T-helper 9 cell (primary cell): ENCODE data around the gene PDZD4.

Source experiments
- DNase-seq: peaks from one replicate; pipeline ENCODE4 v3.0.0-alpha.2; 2020

The PDZD4 gene

DNA sequence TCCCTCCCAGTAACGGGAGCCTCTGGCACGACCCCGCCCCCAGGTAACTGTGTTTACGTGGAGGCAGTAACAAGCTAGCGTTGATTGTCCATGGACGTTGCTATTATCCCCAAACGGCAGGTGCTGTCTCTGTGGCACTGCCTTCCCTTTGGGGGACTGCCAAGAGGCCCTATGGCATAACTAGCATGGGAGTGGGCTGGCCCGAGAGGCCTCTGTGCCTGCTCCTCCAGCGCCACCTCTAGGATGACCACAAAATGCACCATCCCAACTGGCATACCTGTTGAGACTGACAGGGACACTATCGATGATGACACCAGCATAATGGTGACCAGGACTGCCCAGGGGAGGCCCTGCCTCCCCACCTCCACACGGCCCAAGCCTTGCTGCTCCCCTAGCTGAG lies 48.0 kb downstream of the PDZD4 start:
- no peak for DNase-seq

GRCh38 chrX:153781428-153782047 lies 48.8 kb downstream of the PDZD4 start:
- DNase-seq, result no peak

DNA sequence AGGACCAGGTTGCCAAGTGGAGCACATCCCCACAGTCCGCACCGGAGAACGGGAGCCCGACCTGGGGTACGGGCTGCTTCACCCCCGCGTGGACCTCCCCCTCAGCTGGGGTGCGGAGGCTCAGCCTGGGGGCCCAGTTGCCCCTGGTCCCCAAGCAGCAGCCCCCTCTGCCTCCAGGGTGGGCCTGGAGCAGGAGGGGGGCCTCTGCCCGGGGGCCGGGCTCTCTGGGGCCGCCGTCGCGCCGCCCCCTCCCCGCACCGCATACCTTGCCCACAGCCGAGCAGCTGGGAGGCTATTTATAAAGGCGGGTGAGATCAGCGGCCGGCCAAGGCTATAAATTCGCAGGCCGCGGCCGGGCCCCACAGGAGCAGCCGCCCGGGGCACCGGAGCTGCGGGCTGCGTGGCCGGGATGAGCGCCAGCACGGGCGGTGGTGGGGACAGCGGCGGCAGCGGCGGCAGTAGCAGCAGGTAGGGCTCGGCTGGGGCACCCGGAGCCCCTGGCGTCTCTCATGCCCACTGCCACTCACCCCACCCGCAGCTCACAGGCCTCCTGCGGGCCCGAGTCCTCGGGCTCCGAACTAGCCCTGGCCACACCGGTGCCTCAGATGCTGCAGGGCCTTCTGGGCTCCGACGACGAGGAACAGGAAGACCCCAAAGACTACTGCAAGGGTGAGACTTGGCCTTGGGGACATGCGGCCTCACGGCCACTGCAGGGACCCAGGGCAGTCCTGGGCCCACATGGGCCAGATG lies 49.5 kb downstream of the PDZD4 start, which contains the start of gene SRPK3:
TSS of gene SRPK3 (plus strand) at position 364 of the 750 bp plus-strand sequence. CDS start at position 410, 46 bp downstream.
- no peak for DNase-seq

GRCh38 chrX:153779891-153780677 lies 50.3 kb downstream of the PDZD4 start:
- no peak for DNase-seq

- no peak for DNase-seq
Measured at GRCh38 chrX:153778684-153779101, 51.7 kb downstream of the PDZD4 start.

DNA sequence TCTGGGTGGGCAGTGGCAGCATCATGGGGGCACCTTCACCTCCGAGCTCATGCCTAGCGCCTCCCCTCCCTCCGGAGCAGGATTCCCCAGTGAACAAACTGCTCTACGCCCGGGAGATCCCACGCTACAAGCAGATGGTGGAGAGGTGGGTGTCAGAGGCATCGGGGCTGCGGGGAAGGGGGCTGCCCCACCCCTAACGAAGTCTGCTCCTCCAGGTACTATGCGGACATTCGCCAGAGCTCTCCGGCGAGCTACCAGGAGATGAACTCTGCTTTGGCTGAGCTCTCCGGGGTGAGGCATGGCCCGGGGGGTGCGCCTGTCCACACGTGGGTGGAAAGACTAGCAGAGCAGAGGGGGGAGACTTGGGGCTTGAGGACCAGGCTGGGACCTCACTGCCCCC lies 52.2 kb downstream of the PDZD4 start:
- no peak for DNase-seq

GRCh38 chrX:153777261-153778090 lies 52.9 kb downstream of the PDZD4 start:
- DNase-seq, result no peak

DNA sequence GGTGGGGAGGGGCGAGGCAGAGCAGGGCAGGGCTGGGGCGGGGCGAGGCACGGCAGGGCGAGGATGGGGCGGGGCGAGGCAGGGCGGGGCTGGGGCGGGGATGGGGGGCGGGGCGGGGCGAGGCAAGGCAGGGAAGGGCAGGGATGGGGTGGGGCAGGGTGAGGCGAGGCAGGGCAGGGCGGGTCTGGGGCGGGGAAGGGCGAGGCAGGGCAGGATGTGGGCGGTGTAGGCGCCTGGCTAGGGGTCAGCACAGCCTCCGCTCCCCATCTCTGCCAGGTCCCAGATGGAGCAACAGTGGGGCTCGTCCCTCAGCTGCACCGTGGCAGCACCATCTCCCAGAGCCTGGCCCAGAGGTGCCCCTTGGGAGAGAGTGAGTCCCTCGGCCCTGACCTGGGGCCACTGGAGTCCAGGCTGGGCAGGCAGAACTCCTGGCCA lies 53.7 kb downstream of the PDZD4 start:
- no peak for DNase-seq

- no peak for DNase-seq
Measured at GRCh38 chrX:153776120-153776599, 54.2 kb downstream of the PDZD4 start.

DNA sequence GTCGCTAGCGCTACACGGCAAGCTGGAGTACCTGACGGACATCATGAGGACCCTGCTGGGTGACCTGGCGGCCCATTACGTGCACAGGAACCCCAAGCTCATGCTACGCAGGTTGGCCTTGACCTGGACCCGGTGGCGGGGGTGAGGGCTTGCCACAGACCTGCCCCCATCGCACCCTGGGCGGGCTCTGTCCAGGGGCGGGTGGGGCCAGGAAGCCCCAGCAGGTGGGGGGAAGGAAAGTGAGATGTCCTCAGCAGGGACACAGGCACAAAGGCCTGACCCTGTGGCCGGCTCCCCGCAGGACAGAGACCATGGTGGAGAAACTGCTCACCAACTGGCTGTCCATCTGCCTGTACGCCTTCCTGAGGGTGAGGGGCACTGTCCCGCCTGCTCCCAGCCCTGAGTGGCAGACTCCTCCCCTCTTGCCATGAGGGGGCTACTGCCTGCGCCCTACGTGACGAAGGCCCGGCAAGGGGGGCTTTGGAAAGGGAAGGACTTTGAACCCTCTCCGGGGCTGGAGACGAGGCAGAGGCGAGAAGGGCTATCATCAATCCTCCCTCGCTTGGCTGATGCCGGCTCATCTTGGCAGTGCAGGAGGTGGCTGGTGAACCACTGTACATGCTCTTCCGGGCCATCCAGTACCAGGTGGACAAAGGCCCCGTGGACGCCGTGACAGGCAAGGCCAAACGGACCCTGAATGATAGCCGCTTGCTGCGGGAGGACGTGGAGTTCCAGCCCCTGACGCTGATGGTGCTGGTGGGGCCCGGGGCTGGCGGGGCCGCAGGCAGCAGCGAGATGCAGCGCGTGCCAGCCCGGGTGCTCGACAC lies 54.8 kb downstream of the PDZD4 start:
- no peak for DNase-seq

DNA sequence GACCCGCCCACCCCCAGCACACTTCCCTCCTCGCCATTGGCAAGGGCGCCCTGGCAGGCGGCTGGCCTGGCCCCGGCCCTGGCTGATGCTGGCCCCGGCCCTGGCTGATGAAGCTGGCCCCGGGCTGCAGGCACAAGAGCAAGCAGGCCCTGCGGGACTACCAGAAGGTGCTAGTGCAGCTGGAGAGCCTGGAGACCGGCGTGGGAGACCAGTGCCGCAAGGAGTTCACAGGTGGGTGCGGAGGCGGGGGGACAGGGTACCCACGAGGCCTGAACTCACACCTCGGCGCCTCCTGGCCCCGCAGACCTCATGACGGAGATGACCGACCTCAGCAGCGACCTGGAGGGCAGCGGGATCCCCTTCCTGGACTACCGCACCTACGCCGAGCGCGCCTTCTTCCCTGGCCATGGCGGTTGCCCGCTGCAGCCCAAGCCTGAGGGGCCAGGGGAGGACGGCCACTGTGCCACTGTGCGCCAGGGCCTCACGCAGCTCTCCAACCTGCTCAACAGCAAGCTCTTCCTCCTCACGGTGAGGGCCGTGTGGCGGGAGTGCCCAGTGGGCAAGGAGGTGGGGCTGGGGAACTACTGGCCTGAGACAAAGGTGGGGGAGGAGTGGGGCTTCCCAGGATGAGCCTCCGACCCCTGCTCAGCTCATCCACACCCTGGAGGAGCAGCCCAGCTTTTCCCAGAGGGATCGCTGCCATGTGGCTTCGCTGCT lies 55.6 kb downstream of the PDZD4 start:
- DNase-seq, result no peak

DNA sequence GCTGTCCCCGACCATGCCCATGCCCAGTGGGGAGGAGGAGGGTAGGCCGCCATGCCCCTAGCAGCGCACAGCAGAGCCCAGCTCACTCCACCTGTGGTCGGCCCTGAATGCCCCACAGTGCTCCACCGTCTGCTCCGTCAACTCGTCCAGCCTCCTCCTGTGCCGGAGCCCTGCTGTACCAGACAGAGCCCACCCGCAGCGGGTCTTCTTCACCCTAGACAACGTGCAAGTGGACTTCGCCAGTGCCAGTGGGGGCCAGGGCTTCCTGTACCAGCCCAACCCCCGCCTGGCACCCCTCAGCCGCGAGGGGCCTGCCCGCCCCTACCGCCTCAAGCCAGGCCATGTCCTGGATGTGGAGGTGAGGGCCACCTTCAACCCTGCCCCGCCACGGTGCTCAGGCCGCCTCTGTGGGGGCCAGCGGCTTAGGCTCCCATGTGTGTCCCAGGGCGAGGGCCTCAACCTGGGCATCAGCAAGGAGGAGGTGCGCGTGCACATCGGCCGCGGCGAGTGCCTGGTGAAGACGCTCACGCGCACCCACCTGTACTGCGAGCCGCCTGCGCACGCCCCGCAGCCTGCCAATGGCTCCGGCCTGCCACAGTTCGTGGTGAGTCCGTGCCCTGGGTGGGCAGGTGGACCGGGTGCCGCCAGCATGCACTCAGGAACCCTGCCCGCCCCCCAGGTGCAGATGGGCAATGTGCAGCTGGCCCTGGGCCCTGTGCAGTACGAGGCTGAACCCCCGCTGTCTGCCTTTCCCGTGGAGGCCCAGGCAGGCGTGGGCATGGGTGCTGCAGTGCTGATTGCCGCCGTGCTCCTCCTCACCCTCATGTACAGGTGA lies 56.4 kb downstream of the PDZD4 start:
- no peak for DNase-seq

- no peak for DNase-seq
Measured at GRCh38 chrX:153773218-153773611, 57.1 kb downstream of the PDZD4 start.

GRCh38 chrX:153772316-153773217 lies 57.8 kb downstream of the PDZD4 start:
- DNase-seq, result no peak

GRCh38 chrX:153771415-153772315 lies 58.7 kb downstream of the PDZD4 start:
- no peak for DNase-seq

DNA sequence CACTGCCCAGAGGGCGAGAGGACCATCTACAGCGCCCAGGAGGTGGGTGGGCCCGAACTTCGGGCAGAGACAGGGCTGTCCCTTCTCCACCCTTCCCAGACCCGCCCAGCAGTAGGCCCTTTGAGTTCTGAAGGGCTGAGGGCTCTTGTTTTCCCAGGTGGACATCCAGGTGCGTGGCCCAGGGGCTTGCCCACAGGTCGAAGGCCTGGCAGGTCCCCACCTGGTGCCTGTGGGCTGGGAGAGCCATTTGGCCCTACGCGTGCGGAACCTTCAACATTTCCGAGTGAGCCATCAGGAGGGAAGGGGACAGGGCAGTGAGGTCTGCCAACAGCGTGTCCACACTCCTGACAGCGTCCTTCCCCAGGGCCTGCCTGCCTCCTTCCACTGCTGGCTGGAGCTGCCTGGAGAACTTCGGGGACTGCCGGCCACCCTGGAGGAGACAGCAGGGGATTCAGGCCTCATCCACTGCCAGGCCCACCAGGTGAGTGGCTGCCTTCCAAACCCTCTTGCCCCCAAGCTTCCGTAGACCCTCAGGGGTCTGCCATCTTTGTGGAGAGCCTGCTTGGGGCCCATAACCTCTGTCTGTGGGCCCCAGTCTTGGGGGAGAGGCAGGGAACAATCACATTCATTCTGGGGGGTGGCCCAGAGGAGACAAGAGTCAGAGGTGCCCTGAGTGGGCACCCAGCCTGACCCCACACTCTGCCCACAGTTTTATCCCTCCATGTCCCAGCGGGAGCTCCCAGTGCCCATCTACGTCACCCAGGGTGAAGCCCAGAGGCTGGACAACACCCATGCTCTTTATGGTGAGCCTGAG lies 59.5 kb downstream of the PDZD4 start:
- no peak for DNase-seq
